SJCRH30 (cell line): ENCODE measurements around the gene RBMX. TPM values are rescaled to one million over a fixed set of nuclear protein-coding genes. Genes with fewer than 3 reads are reported as not detected.
A peak's percentile ranks its signal among the peaks of the same experiment; 100 is the strongest.
"Not testable (repeated sequence)": the region's sequence is repeated elsewhere in the genome, so short reads cannot be mapped to it uniquely, and the experiment has no call there.

ENCODE experiments used
- DNase-seq, 2 experiments: peaks; one replicate each; pipeline ENCODE4 v3.0.0-alpha.2; 2015 to 2020
- H3K27ac ChIP-seq: fragments of 250-450 bp; sonication (Bioruptor Pico); 2 replicates; pipeline ENCODE4 v1.5.1; 2020; ENCODE audit warnings: mild to moderate bottlenecking, moderate library complexity
- H3K27me3 ChIP-seq: fragments of 250-450 bp; sonication (Bioruptor Pico); 2 replicates; pipeline ENCODE4 v1.5.1; 2020; ENCODE audit warnings: mild to moderate bottlenecking, moderate library complexity
- H3K36me3 ChIP-seq: fragments of 250-450 bp; sonication (Bioruptor Pico); 2 replicates; pipeline ENCODE4 v1.5.1; 2020; ENCODE audit warnings: mild to moderate bottlenecking, moderate library complexity
- H3K4me1 ChIP-seq: fragments of 250-450 bp; sonication (Bioruptor Pico); 2 replicates; pipeline ENCODE4 v1.5.1; 2020; ENCODE audit warnings: mild to moderate bottlenecking, moderate library complexity
- H3K4me3 ChIP-seq: fragments of 250-450 bp; sonication (Bioruptor Pico); 2 replicates; pipeline ENCODE4 v1.5.1; 2020; ENCODE audit warnings: mild to moderate bottlenecking, moderate library complexity
- H3K9me3 ChIP-seq: fragments of 250-450 bp; sonication (Bioruptor Pico); replicated peaks from 2 replicates; pipeline ENCODE4 v1.5.1; 2020; ENCODE audit warnings: mild to moderate bottlenecking, moderate library complexity
- total RNA-seq: library from RNA; depleted of rRNA; stranded (reverse); fragments of >200 nt; shearing (Covaris generic); gene quantifications from 2 replicates; pipeline ENCODE4 v1.2.3, GENCODE V29; 2014; rRNA removed

RBMX gene
- total RNA-seq = 439 and 490 TPM in 2 replicates

GRCh38 chrX:136880452-136881013, at the start of gene RBMX:
RBMX (minus strand) TSS chrX:136880725; CDS start chrX:136879427, 1,298 bp downstream.
- DNase-seq = peak; percentile 90 to 94
- H3K4me3 ChIP-seq = peak within 1 kb of the TSS; percentile 96
- H3K4me1 ChIP-seq = 0 out of 2 replicates have a peak, but pooled peaks cover 2% of the 10 kb centered on the region
- no peaks in the 10 kb centered on the region for H3K27me3 ChIP-seq
- H3K27ac ChIP-seq = peak within 1 kb of the TSS; percentile 97
- H3K36me3 ChIP-seq = peaks cover 39% of the 10 kb centered on the region
- no peaks in the 10 kb centered on the region for H3K9me3 ChIP-seq

- not testable (repeated sequence) for H3K27ac ChIP-seq, H3K4me3 ChIP-seq, H3K9me3 ChIP-seq, DNase-seq, H3K4me1 ChIP-seq, H3K36me3 ChIP-seq, H3K27me3 ChIP-seq
These were observed 40.9 kb upstream of the RBMX start for GRCh38 chrX:136921438-136921837.

GRCh38 chrX:136920001-136920400, 39.5 kb upstream of the RBMX start:
- no peak overlapping the region for H3K27ac ChIP-seq
- H3K9me3 ChIP-seq = no peaks in the 10 kb centered on the region
- no peaks in the 10 kb centered on the region for H3K4me1 ChIP-seq
- no peaks in the 10 kb centered on the region for H3K27me3 ChIP-seq
- no peaks in the 10 kb centered on the region for H3K36me3 ChIP-seq
- no peak overlapping the region for H3K4me3 ChIP-seq
- no peak for DNase-seq

- no peaks in the 10 kb centered on the region for H3K36me3 ChIP-seq
- no peaks in the 10 kb centered on the region for H3K4me1 ChIP-seq
- no peaks in the 10 kb centered on the region for H3K27me3 ChIP-seq
- H3K9me3 ChIP-seq = no peaks in the 10 kb centered on the region
- H3K4me3 ChIP-seq = no peak overlapping the region
- H3K27ac ChIP-seq = no peak overlapping the region
- no peak for DNase-seq
These were observed 36.3 kb upstream of the RBMX start for GRCh38 chrX:136916827-136917226.

GRCh38 chrX:136911661-136912060, 31.1 kb upstream of the RBMX start:
- not testable (repeated sequence) for H3K27ac ChIP-seq, H3K4me1 ChIP-seq, H3K36me3 ChIP-seq, H3K4me3 ChIP-seq, H3K27me3 ChIP-seq, H3K9me3 ChIP-seq, DNase-seq

GRCh38 chrX:136911253-136911652, 30.7 kb upstream of the RBMX start:
- Histone ChIP-seq H3K27ac (no peak overlapping the region), H3K4me3 (no peak overlapping the region), H3K36me3 (no peaks in the 10 kb centered on the region), H3K9me3 (no peaks in the 10 kb centered on the region), H3K4me1 (no peaks in the 10 kb centered on the region), H3K27me3 (no peaks in the 10 kb centered on the region)
- no peak for DNase-seq

- Histone ChIP-seq H3K36me3 (no peaks in the 10 kb centered on the region), H3K4me1 (no peaks in the 10 kb centered on the region), H3K4me3 (peak overlapping the region; percentile 64), H3K9me3 (no peaks in the 10 kb centered on the region), H3K27ac (no peak overlapping the region), H3K27me3 (no peaks in the 10 kb centered on the region)
- no peak for DNase-seq
These were observed 30.1 kb upstream of the RBMX start for GRCh38 chrX:136910565-136911035.

GRCh38 chrX:136909706-136910564, 29.4 kb upstream of the RBMX start:
- Histone ChIP-seq H3K27ac (peak overlapping the region; percentile 33; the same call in 1 of the 2 replicates), H3K4me3 (peak overlapping the region; percentile 64), H3K27me3 (no peaks in the 10 kb centered on the region), H3K4me1 (no peaks in the 10 kb centered on the region), H3K9me3 (no peaks in the 10 kb centered on the region), H3K36me3 (no peaks in the 10 kb centered on the region)
- DNase-seq = peak; percentile 83 to 89

- Histone ChIP-seq H3K9me3 (no peaks in the 10 kb centered on the region), H3K36me3 (no peaks in the 10 kb centered on the region), H3K27ac (peak overlapping the region; percentile 33; the same call in 1 of the 2 replicates), H3K4me3 (peak overlapping the region; percentile 64), H3K4me1 (no peaks in the 10 kb centered on the region), H3K27me3 (no peaks in the 10 kb centered on the region)
- peak; percentile 70 to 78 for DNase-seq
These were observed 28.7 kb upstream of the RBMX start for GRCh38 chrX:136909119-136909705.

GRCh38 chrX:136907621-136908020, 27.1 kb upstream of the RBMX start:
- Histone ChIP-seq H3K27ac (no peak overlapping the region), H3K36me3 (no peaks in the 10 kb centered on the region), H3K4me3 (no peak overlapping the region), H3K27me3 (no peaks in the 10 kb centered on the region), H3K4me1 (no peaks in the 10 kb centered on the region), H3K9me3 (no peaks in the 10 kb centered on the region)
- no peak for DNase-seq

- Histone ChIP-seq H3K27me3 (no peaks in the 10 kb centered on the region), H3K36me3 (no peaks in the 10 kb centered on the region), H3K4me1 (no peaks in the 10 kb centered on the region), H3K27ac (no peak overlapping the region), H3K4me3 (no peak overlapping the region), H3K9me3 (no peaks in the 10 kb centered on the region)
- DNase-seq = no peak
These were observed 26.5 kb upstream of the RBMX start for GRCh38 chrX:136906921-136907510.

GRCh38 chrX:136904067-136904466, 23.5 kb upstream of the RBMX start:
- DNase-seq, H3K27ac ChIP-seq, H3K9me3 ChIP-seq, H3K4me1 ChIP-seq, H3K4me3 ChIP-seq, H3K36me3 ChIP-seq, H3K27me3 ChIP-seq: not testable (repeated sequence)

- not testable (repeated sequence) for H3K4me1 ChIP-seq, H3K27ac ChIP-seq
These were observed 19.5 kb upstream of the RBMX start for GRCh38 chrX:136900071-136900470.

GRCh38 chrX:136899221-136899620, 18.7 kb upstream of the RBMX start:
- Histone ChIP-seq H3K36me3 (no peaks in the 10 kb centered on the region), H3K4me3 (no peak overlapping the region), H3K27ac (peak overlapping the region; percentile 50), H3K9me3 (no peaks in the 10 kb centered on the region), H3K4me1 (peaks cover 9% of the 10 kb centered on the region; the same call in 1 of the 2 replicates), H3K27me3 (no peaks in the 10 kb centered on the region)
- no peak for DNase-seq

More at GRCh38 chrX:136900071-136900470, 19.5 kb upstream of the RBMX start:
- H3K4me3 ChIP-seq, H3K9me3 ChIP-seq, H3K27me3 ChIP-seq, DNase-seq, H3K36me3 ChIP-seq: not testable (repeated sequence)

GRCh38 chrX:136898752-136899151, 18.2 kb upstream of the RBMX start:
- not testable (repeated sequence) for H3K4me3 ChIP-seq, H3K36me3 ChIP-seq, H3K4me1 ChIP-seq, H3K9me3 ChIP-seq, H3K27me3 ChIP-seq
- H3K27ac ChIP-seq = peak overlapping the region; percentile 50
- peak in 1 of 2 experiments; percentile 31 for DNase-seq
